ENCODE data around the gene SVEP1.

Gene SVEP1

GRCh38 chr9:110426052-110426709 is 153.4 kb downstream of the SVEP1 start:
- in situ Hi-C loops (cut with MboI; ENCODE audit: low sequenced_read_pairs, unreplicated experiment): loop anchor here (25.0 kb wide), 1 partner anchor 186 kb away; no protein-coding TSS in a partner anchor
- DNase-seq (ENCODE audit: low spot score): no peak
- TF ChIP-seq CTCF (IDR thresholded peaks at IDR 0.05; ENCODE audit: borderline replicate concordance, control extremely low read depth, extremely low read depth, insufficient read depth, missing control alignments): no peak

GRCh38 chr9:110414471-110414870 is 165.1 kb downstream of the SVEP1 start:
- in situ Hi-C loops (cut with MboI; ENCODE audit: low sequenced_read_pairs, unreplicated experiment): no loop called here
- no peak for TF ChIP-seq CTCF (IDR thresholded peaks at IDR 0.05; ENCODE audit: borderline replicate concordance, control extremely low read depth, extremely low read depth, insufficient read depth, missing control alignments)
- DNase-seq (ENCODE audit: low spot score): no peak

- TF ChIP-seq CTCF (IDR thresholded peaks at IDR 0.05; ENCODE audit: borderline replicate concordance, control extremely low read depth, extremely low read depth, insufficient read depth, missing control alignments): no peak
- DNase-seq (ENCODE audit: low spot score): no peak
- in situ Hi-C loops (cut with MboI; ENCODE audit: low sequenced_read_pairs, unreplicated experiment): no loop called here
These were observed 168.6 kb downstream of the SVEP1 start for GRCh38 chr9:110410961-110411360.

GRCh38 chr9:110408598-110408997 is 170.9 kb downstream of the SVEP1 start:
- TF ChIP-seq CTCF (IDR thresholded peaks at IDR 0.05; ENCODE audit: borderline replicate concordance, control extremely low read depth, extremely low read depth, insufficient read depth, missing control alignments): no peak
- in situ Hi-C loops (cut with MboI; ENCODE audit: low sequenced_read_pairs, unreplicated experiment): no loop called here
- DNase-seq (ENCODE audit: low spot score): no peak

GRCh38 chr9:110405858-110406443 is 173.6 kb downstream of the SVEP1 start:
- in situ Hi-C loops (cut with MboI; ENCODE audit: low sequenced_read_pairs, unreplicated experiment): no loop called here
- no peak for DNase-seq (ENCODE audit: low spot score)
- TF ChIP-seq CTCF (IDR thresholded peaks at IDR 0.05; ENCODE audit: borderline replicate concordance, control extremely low read depth, extremely low read depth, insufficient read depth, missing control alignments): no peak

- TF ChIP-seq CTCF (IDR thresholded peaks at IDR 0.05; ENCODE audit: borderline replicate concordance, control extremely low read depth, extremely low read depth, insufficient read depth, missing control alignments): no peak
- in situ Hi-C loops (cut with MboI; ENCODE audit: low sequenced_read_pairs, unreplicated experiment): no loop called here
- DNase-seq (ENCODE audit: low spot score): no peak
These were observed 175.1 kb downstream of the SVEP1 start for GRCh38 chr9:110404473-110404872.

Data from GM13976 (cell line).